ENCODE measurements around the gene CDK17. TPM values are rescaled to one million over a fixed set of nuclear protein-coding genes. Genes with fewer than 3 reads are reported as not detected.
"Not testable (repeated sequence)": the region's sequence is repeated elsewhere in the genome, so short reads cannot be mapped to it uniquely, and the experiment has no call there.

The CDK17 gene
- total and polyA plus RNA-seq, 2 of the 8 experiments (the other 6 are each of a cell fraction or from before 2014, with no cell fraction given), result 5.8 to 20.0 TPM

GRCh38 chr12:96321941-96322340 lies 78.3 kb downstream of the CDK17 start (continued):
- no peak for TF ChIP-seq KDM4A (IDR thresholded peaks at IDR 0.05; ENCODE audit: low read depth, low read length, severe bottlenecking)
- TF ChIP-seq MAX (IDR thresholded peaks at IDR 0.05), result no peak
- no peak for TF ChIP-seq RXRA (IDR thresholded peaks at IDR 0.05; ENCODE audit: insufficient read depth, low read depth, low read length)
- TF ChIP-seq POLR2A (IDR thresholded peaks at IDR 0.05; ENCODE audit: control extremely low read depth in 1 of 2, low read depth in 2 of 2, low read length in 2 of 2), result no peak
- no peak for TF ChIP-seq SP2 (IDR thresholded peaks at IDR 0.05; ENCODE audit: low read length)
- TF ChIP-seq ASH2L (IDR thresholded peaks at IDR 0.05; ENCODE audit: low read length), result no peak
- TF ChIP-seq FOSL1 (IDR thresholded peaks at IDR 0.05; ENCODE audit: insufficient read depth, low read depth, low read length), result no peak
- no peak for TF ChIP-seq BRCA1 (IDR thresholded peaks at IDR 0.05; ENCODE audit: low read depth, low read length)

DNA sequence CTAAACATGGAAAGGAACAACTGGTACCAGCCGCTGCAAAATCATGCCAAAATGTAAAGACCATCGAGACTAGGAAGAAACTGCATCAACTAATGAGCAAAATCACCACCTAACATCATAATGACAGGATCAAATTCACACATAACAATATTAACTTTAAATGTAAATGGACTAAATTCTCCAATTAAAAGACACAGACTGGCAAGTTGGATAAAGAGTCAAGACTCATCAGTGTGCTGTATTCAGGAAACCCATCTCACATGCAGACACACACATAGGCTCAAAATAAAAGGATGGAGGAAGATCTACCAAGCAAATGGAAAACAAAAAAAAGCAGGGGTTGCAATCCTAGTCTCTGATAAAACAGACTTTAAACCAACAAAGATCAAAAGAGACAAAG lies 82.4 kb downstream of the CDK17 start:
- H3K36me3 ChIP-seq (ENCODE audit: control insufficient read depth in 2 of 4, insufficient read depth in 4 of 4, low read length in 3 of 4), result peaks cover 0 to 10% (median 0%) of the 10 kb centered on the region in 4 experiments; a peak in 2 of 8 replicates
- H3K4me2 ChIP-seq (ENCODE audit: insufficient read depth in 1 of 2, low read depth in 2 of 2, low read length in 2 of 2); H2BK15ac ChIP-seq (ENCODE audit: low read length); H3K9me3 ChIP-seq (ENCODE audit: insufficient read depth in 2 of 2, low read depth in 1 of 2, low read length in 1 of 2); H4K20me1 ChIP-seq (replicated peaks in 1 of 2; ENCODE audit: control insufficient read depth in 1 of 2, insufficient read depth in 2 of 2, low read length in 2 of 2); H2BK120ac ChIP-seq (replicated peaks; ENCODE audit: low read depth, low read length); H3K79me1 ChIP-seq (ENCODE audit: low read depth, low read length); H3K27me3 ChIP-seq (replicated peaks in 1 of 4; ENCODE audit: control insufficient read depth in 3 of 4, extremely low read depth in 1 of 4, insufficient read depth in 3 of 4, low read length in 3 of 4); H4K5ac ChIP-seq (ENCODE audit: insufficient read length, low read depth, low read length); H2AFZ ChIP-seq (ENCODE audit: low read length); H3K79me2 ChIP-seq (ENCODE audit: control insufficient read depth in 1 of 2, insufficient read depth in 2 of 2, low read length in 2 of 2); H3K56ac ChIP-seq (replicated peaks; ENCODE audit: insufficient read length, low read depth, low read length); H3K27ac ChIP-seq (ENCODE audit: low read depth, low read length); H3K23me2 ChIP-seq (ENCODE audit: low read depth, low read length); H2BK5ac ChIP-seq (ENCODE audit: low read depth, low read length); H2BK20ac ChIP-seq (ENCODE audit: low read length); DNase-seq (ENCODE audit: low read depth in 1 of 2, low spot score in 2 of 2); H2BK12ac ChIP-seq (ENCODE audit: low read depth, low read length); H3K18ac ChIP-seq (ENCODE audit: extremely low read depth, low read length); H3K9ac ChIP-seq (replicated peaks in 1 of 4; ENCODE audit: extremely low read depth in 1 of 4, low read depth in 3 of 4, low read length in 3 of 4); H4K91ac ChIP-seq (replicated peaks; ENCODE audit: insufficient read length, low read length); H3K14ac ChIP-seq (ENCODE audit: insufficient read length); H3K4me1 ChIP-seq (replicated peaks in 1 of 4; ENCODE audit: control insufficient read depth in 3 of 4, insufficient read depth in 4 of 4, low read length in 3 of 4); CTCF ChIA-PET (ENCODE audit: partially characterized antibody); H2AK5ac ChIP-seq (ENCODE audit: low read depth, low read length); H4K8ac ChIP-seq (ENCODE audit: extremely low read depth, insufficient read depth, low read length); POLR2A ChIA-PET (ENCODE audit: partially characterized antibody); H3K23ac ChIP-seq (ENCODE audit: insufficient read length); H3K4me3 ChIP-seq (ENCODE audit: extremely low read depth in 1 of 4, insufficient read depth in 2 of 4, low read depth in 3 of 4, low read length in 4 of 4); FAIRE-seq; H3K4ac ChIP-seq (replicated peaks; ENCODE audit: insufficient read length, low read depth, low read length): not testable (repeated sequence)
- WGBS, 2 experiments (ENCODE audit: extremely low coverage in 1 of 2, insufficient coverage in 1 of 2, insufficient read length in 1 of 2, insufficient replicate concordance in 2 of 2, low coverage in 1 of 2, low lambda C conversion rate in 2 of 2, missing lambda C conversion rate in 1 of 2), result 80% methylated on average over 2 of the region's 2 CpGs; no CpG with 5 or more reads in 1 of the 2 experiments
